CD4-positive, alpha-beta T cell treated with Interferon alpha-2 for 1 hour (primary cell): ENCODE results near the gene MAPT.
"Not testable (repeated sequence)": the region's sequence is repeated elsewhere in the genome, so short reads cannot be mapped to it uniquely, and the experiment has no call there.

Experiments
- DNase-seq, 2 donors: peaks; one replicate each; pipeline ENCODE4 v3.0.0-alpha.2; 2020 to 2022

MAPT gene

DNA sequence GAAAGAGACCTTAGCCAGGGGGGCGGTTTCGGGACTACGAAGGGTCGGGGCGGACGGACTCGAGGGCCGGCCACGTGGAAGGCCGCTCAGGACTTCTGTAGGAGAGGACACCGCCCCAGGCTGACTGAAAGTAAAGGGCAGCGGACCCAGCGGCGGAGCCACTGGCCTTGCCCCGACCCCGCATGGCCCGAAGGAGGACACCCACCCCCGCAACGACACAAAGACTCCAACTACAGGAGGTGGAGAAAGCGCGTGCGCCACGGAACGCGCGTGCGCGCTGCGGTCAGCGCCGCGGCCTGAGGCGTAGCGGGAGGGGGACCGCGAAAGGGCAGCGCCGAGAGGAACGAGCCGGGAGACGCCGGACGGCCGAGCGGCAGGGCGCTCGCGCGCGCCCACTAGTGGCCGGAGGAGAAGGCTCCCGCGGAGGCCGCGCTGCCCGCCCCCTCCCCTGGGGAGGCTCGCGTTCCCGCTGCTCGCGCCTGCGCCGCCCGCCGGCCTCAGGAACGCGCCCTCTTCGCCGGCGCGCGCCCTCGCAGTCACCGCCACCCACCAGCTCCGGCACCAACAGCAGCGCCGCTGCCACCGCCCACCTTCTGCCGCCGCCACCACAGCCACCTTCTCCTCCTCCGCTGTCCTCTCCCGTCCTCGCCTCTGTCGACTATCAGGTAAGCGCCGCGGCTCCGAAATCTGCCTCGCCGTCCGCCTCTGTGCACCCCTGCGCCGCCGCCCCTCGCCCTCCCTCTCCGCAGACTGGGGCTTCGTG, at the start of gene MAPT:
Gene MAPT, plus strand, starts transcription at position 533 of the 763 bp plus-strand sequence. CDS start 67,784 bp downstream, outside the sequence.
- peak; percentile 83 to 88 for DNase-seq

DNA sequence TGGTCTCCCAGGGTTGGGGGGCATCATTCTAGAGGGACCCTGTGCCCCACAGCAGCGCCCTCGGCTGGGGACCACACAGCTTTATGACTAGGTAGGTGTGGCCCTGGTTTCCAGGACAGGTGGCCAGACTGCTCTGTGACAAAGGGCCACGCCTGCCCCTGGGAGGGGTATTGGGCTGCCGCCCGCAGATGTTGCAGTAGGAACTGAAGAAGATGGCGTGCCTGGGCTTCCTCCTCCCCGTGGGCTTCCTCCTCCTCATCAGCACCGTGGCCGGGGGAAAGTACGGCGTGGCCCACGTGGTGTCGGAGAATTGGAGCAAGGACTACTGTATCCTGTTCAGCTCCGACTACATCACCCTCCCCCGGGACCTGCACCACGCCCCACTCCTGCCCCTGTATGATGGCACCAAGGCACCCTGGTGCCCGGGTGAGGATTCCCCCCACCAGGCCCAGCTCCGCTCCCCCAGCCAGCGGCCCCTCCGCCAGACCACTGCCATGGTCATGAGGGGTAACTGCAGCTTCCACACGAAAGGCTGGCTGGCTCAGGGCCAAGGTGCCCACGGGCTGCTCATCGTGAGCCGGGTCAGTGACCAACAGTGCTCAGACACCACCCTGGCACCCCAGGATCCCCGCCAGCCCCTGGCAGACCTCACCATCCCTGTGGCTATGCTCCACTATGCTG, 49.5 kb upstream of the MAPT start, which contains the start of gene SPPL2C:
Gene SPPL2C, plus strand, starts transcription at position 187 of the 681 bp plus-strand sequence. Its CDS starts 26 bp downstream, at position 213.
- no peak for DNase-seq

DNA sequence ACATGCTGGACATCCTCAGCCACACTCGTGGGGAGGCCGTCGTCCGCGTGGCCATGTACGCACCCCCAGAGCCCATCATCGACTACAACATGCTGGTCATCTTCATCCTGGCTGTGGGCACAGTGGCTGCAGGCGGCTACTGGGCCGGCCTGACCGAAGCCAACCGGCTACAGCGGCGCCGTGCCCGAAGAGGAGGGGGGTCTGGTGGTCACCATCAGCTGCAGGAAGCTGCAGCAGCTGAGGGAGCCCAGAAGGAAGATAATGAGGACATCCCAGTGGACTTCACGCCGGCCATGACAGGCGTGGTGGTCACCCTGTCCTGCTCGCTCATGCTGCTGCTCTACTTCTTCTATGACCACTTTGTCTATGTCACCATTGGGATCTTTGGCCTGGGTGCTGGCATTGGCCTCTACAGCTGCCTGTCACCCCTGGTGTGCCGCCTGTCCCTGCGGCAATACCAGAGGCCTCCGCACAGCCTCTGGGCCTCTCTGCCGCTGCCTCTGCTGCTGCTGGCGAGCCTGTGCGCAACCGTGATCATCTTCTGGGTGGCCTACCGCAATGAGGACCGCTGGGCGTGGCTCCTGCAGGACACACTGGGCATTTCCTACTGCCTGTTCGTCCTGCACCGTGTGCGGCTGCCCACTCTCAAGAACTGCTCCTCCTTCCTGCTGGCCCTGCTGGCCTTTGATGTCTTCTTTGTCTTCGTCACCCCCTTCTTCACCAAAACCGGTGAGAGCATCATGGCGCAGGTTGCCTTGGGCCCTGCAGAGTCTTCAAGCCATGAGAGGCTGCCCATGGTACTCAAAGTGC, 48.8 kb upstream of the MAPT start:
- DNase-seq = no peak

DNA sequence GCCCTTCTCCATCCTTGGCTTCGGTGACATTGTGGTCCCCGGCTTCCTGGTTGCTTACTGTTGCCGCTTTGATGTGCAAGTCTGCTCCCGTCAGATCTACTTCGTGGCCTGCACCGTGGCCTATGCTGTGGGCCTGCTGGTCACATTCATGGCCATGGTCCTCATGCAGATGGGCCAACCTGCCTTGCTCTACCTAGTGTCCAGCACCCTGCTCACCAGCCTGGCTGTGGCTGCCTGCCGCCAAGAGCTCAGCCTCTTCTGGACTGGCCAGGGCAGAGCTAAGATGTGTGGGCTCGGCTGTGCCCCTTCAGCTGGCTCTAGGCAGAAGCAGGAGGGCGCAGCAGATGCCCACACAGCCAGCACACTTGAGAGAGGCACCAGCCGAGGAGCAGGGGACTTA, 48.1 kb upstream of the MAPT start:
- no peak for DNase-seq

DNA sequence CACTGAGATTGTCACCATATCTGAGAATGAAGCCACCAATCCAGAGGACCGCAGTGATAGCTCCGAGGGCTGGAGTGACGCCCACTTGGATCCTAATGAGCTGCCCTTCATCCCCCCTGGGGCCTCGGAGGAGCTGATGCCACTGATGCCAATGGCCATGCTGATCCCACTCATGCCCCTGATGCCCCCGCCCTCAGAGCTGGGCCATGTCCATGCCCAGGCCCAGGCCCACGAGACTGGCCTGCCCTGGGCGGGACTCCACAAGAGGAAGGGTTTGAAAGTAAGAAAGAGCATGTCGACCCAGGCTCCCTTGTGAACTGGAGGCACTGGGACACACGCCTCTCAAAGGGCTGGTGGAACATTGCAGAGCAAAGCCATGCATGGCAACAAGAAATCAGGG, 47.7 kb upstream of the MAPT start:
- no peak for DNase-seq

DNA sequence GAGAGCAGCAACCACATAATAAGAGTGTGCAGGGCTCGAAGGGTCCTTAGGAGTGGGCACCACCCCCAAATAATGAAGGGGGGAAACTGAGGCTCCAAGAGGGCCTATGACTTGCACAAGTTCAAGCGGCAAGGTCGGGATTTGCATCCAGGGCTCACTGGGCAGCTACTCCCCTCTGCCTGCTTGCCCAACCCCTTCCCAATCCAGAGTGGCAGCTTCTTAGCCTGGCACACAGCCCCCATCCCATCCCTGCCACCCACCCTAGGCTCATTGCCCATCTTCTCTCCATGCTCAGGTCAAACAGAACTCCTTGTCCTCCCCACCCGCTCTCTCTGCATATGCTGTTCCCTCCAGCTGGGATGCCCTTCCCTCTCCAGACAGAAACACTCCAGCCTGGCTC, 47.3 kb upstream of the MAPT start:
- DNase-seq = no peak

DNA sequence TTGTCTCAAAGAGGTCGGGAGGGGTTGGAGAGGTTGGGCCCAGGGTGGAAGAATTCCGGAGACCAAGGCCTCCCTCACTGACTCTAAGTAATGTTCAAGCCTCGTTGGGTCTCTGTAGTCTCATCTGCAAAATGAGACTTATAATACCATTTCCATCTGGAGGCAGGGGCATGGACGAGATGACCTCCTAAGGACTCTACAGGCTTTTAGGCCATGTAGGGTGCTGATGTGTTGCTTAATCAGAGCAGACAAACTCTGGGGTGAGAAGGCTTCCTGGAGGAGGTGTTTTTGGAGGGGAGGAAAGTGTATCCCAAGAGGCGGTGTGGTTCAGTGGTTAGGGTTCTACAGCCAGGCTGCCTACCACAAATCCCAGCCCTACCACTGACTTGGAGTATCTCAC, 46.6 kb upstream of the MAPT start:
- DNase-seq = no peak

DNA sequence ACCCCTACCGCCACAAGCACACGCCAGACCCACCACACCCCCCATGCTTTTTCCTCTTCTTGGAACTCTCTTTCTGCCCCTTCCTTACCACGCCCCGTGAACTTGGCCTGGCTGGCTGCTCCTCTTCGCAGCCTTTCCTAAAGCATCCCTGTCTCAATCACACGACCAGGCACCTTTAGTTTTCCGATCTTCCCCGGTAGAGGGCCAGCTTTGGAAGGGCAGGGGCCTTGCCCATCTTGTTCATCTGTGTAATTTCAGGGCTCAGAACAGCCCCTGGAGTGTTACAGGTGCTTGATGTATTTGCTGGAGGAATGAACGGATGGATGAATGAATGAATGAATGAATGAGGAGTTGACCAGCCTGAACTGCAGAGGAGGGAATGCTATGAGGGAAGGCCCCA, 45.9 kb upstream of the MAPT start:
- no peak for DNase-seq

DNA sequence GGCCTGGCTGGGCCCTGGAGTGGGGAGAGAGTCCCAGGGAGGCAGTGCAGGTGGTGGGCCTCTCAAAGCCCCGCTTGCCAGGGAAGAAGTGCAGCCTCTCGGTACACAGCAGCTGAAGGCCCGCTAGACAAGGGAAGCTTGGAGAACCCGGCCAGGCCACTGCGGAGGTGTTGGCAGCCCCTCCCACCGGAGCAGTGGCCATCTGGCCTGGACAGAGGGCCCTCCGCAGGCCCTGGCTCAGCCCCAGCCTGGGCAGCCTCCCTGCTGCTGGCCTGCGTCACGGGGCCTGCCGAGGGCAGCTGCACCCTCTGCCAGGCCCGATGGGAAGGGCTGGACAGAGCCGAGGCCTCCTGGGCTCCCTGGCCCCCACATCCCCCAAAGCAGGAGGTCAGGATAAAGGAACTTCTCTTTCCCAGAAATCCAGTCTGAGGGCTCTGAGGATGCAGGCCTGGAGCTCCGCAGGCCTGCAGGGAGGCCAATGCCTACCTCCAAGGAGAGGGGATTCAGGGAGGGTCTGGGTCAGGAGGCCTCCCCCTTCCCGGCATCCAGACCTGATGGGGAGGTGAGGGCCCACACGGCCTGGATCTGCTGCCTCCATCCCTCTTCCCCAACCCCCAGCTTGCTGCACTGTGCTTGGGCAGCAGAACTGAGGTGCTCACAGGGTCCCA, 45.4 kb upstream of the MAPT start:
- no peak for DNase-seq

DNA sequence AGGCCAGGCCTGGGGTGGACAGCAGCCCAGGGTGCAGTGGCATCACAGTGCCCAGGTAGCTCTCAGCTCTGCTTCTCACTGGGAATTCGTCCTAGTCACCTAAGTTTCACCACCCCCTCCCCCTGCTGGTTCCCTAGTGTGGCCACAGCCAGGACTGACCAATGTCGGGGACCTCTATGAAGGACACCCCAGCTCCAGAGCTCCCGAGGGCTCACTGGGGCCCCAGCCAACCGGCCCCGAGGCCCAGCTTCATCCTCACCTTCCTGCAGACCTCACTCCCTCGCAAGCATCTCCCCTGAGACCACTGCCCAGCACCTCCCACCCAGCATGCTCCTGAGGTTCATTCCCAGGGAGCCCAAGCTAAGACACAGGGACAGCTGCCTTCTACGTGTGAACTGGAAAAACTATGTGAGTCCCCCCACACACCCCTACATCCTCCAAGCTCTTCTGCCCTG, 44.8 kb upstream of the MAPT start:
- DNase-seq = no peak

DNA sequence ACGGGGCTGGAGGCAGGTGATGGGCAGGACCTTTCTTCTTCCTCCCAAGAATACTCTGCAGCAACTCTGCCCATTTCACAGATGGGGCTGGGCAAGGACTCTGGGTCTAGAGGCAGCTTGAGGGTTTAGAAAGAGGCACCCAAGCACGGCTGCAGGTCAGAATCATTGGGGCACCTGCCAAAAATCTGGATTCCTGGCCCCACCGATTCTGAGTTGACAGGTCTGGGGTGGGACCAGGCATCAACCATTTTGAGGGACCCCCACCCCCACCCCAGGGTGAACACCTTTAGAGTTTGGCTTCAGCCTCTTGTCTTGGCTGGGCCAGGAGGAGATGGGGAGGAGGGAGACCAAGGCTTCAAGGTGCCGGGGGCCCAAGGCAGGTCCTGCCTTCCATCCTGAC, 44.3 kb upstream of the MAPT start:
- DNase-seq = no peak

DNA sequence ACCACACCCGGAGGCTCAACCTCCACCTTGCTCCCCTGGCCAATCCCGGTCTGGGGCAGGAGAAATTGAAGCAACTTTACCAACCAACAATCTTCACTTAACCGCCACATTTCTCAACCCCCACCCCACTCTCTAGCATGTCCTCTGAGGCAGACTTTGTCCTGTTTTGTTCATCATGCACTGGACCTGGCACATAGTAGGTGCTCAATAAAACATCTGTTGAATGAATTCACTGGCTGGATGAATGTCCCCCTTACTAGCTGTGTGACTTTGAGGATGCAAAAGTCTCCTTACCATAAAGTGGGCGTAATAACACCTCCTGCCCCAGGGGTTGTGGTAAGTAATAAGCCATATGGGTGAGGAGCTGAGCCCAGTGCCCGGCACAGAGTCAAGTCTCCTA, 43.9 kb upstream of the MAPT start:
- DNase-seq = no peak

DNA sequence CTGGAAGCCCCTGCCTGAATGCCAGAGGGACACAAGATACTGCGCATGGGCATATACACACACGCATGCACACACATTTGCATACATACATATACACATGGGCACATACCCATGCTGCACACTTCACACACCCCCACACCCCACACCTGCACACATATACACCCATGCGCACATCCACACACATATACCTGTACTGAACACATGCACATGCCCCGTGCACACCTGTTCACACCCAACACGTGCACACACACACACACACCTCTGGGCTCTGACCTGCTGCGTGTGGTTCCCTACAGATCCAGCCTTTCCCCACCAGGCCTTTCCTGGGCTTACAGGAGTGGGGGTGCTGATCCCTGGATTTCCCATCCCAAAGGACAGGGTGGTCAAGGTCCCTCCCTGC, 43.3 kb upstream of the MAPT start:
- no peak for DNase-seq

DNA sequence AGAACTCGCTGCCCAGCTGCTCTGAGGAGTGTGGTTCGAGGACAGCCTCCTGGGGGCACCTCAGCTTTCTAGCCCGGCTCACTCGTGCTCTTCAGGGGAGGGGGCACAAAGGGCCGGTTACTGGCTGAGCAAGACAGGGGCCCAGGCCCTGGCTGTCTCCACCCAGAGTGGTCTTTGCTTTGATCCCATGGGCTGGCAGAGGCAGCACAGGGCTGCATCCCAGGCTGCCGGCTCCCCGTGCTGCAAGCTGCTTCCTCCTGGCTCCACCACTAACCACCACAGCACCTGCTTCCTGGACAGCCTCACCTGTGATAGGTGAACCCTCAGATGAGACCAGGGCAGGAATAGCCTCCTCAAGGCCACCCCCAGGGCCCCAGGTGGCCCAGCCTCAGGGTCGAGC, 42.9 kb upstream of the MAPT start:
- no peak for DNase-seq

DNA sequence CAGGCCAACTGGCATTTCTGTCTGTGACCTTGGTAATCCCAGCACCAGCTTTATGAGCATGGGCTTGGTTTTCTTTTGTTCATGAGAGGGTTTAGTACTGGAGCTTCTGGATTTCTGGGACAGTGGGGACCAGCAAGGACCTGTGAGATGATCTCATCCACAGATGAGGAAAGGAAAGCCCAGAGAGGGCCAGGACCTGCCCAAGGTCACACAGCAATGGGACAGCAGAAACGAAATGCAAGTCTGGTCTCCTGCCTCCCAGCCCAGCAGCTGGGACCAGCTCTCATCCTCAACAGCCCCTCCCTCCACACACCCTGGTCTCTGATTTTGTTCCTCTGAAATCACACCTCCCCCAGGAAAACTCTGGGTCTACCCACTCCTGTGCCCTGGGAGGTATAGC, 42.5 kb upstream of the MAPT start:
- no peak for DNase-seq

DNA sequence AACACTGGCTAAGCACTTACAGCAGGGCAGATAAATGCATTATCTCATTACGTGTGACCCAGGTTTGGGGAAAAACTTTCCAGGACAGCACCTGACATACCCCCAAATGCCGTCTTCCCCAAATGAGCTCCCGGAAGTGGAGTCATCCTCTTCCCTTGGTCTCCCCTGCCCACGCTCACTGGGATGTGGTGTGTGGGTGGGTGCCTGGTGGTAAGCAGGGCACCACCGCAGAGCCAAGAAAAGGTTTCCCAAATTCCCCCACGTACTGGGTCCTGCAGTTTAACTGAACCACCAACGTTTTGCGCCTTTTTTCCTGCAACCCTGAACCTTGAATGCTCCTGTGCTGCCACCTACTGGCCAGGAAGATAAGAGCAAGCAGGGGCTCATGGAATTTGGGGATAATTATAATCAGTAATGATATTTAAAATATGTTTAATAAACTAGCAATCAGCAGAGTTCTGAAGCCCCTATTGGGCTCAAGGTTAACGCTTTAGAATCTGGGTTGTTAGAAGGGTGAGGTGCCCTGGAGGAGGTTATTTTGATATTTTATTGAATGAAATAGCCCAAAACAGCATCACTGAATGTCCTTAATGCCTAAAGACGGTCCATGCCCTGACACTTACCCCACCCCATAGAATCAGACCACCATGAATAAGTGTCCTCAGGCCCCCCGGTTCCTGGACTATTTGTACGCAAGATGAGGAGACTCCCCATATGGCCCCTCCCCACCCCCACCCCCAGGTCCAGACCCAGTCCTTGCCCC, 41.6 kb upstream of the MAPT start:
- DNase-seq = peak; percentile 30 to 57

DNA sequence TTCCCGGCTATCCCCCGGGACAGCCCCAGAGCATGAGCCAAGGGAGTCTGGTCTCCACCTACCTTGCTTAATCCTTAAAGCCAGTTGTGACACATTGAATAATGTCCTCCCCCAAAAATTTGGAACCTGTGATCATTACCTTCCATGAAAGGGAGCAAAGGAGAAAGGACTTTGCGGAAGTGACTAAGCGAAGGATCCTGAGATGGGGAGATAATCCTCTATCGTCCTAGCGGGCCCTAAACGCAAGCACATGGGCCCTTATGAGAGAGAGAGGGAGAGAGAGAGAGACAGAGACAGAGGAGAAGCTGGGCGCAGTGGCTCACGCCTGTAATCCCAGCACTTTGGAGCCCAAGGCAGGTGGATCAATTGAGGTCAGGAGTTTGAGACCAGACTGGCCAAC, 40.1 kb upstream of the MAPT start:
- DNase-seq = no peak

DNA sequence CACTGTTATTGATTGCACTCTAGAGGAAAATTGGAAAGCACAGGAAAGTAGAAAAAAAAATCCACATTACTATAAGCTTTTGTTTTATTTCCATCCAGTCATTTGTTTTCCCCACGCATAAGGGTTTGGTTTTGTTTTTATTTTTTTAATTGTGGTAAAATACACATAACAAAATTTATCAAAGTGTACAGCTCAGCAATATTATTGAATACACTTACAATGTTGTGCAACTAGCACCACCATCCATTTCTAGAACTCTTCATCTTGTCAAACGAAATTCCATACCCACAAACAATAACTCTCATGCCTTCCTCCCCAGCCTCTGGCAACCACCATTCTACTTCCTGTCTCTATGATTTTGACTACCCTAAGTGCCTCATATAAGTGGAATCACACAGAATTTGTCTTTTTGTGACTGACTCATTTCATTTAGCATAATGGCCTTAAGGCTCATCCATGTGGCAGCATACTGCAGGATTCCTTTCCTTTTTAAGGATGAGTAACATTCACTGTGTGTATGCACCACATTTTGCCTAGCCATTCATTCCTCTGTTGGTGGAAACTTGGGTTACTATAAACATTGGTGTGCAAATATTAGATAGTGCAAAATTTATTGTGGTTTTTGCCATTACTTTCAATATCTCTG, 38.5 kb upstream of the MAPT start:
- no peak for DNase-seq

DNA sequence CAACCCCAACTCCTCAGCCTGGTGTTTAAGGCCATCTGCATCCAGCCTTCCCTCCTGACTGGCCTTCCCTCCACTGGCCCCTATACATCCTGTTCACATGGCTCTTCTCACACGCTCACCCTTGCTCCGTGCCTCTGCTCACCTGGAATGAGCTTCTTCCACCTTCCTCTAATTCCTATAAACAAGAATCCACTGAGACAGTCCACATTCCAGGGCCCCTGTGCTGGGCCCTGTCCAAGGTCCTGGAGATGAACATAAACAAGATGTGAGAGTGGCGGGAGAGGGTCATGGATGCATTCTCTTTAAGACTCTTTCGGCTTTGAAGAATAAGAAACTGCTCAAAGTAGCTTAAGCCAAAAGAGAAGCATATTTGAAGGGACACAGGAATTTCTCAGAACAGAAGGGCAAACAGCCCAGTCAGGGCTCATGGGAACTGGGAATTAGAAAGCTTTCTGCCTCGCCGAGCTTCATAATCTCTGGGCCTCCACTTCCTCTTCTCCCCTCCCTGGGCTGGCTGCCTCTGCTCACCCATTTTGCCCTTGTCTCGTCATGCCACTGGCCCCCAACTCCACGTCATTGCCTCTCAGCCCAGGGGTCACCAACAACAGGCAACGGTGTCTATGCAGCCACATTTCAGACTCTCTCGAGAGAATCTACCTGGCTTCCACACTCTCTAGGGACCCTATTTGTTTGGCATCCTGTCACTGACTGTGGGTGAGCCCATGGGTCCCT, 36.2 kb upstream of the MAPT start:
- DNase-seq = no peak

DNA sequence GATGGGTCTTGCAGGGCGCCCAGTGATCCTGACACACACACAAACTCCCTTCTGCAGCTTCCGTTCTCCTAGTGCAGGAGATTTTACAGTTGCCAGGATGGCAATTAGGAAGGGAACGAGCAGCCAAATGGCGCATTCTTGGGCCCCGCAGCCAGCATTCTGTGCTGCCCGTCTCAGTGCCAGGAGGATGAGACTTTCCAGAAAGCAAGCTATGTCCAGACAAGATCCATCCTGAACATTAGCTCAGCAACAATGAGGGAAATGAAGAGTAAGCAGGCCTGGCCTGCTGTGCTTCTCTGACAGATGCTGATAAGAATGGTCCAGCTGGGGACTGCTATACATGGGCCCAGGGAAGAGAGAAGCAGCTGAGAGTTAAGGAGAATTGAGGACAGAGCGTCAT, 33.2 kb upstream of the MAPT start:
- DNase-seq = no peak

DNA sequence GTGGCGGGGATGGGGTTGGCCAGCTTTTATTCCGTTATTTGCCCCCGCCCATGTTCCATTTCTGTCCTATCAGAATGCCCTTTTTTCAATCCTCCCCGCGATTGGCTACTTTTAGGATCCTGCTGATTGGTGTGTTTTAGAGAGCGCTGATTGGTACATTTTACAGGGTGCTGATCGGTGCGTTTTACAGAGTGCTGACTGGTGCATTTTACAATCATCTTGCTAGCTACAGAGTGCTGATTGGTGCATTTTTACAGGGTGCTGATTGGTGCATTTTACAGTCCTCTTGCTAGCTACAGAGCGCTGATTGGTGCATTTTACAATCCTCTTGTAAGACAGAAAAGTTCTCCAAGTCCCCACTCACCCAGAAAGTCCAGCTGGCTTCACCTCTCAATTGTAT, 32.2 kb upstream of the MAPT start:
- not testable (repeated sequence) for DNase-seq
